HG03060 (cell line): ENCODE results near the gene AFAP1L2.

Experiments used
- ATAC-seq: cut with Tn5 transposase; IDR thresholded peaks from one replicate; pipeline ENCODE4 v1.9.1; 2021; ENCODE audit warnings: low read depth, moderate number of reproducible peaks; ENCODE audit not compliant: unreplicated experiment

Gene AFAP1L2

GRCh38 chr10:114278140-114278883, 126.0 kb downstream of the AFAP1L2 start:
- ATAC-seq, result no peak

DNA sequence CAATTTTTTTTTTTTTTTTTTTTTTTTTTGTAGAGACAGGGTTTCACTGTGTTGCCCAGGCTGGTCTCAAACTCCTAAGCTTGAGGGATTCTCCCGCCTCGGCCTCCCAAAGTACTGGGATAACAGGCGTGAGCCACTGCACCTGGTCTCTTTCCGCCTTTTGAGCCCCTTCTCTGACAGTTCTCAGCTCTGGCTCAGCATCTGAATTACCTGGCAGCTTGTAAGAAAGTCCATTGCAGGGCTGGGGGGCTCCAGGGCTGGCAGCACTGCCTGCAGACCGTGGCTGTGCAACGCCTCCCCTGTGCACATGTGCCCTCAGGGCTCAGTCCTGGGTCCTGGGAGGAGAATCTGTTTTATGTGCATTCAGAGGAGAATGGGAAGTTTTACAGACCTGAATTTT, 127.6 kb downstream of the AFAP1L2 start:
- ATAC-seq, result no peak

GRCh38 chr10:114276066-114276465, 128.2 kb downstream of the AFAP1L2 start:
- ATAC-seq, result no peak

GRCh38 chr10:114274616-114275453, 129.5 kb downstream of the AFAP1L2 start:
- no peak for ATAC-seq

DNA sequence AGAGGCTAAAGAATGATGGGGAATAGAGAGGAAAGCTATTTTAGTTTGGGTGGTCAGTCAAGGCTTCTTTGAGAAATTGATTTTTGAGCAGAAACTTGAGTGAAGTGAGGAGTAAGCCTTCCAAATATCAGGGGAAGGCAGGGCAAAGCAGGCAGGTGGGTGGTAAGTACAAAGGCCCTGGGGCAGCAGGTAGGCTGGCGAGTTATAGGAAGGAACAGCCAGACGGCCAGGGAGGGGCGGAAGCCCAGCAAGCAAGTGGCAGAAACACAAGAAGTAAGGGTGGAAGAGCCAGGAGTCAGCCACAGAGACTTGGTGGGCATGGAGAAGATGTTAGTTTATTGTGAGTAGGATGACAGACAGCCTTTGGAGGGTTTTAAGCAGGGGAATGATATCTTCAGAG, 130.4 kb downstream of the AFAP1L2 start:
- no peak for ATAC-seq

DNA sequence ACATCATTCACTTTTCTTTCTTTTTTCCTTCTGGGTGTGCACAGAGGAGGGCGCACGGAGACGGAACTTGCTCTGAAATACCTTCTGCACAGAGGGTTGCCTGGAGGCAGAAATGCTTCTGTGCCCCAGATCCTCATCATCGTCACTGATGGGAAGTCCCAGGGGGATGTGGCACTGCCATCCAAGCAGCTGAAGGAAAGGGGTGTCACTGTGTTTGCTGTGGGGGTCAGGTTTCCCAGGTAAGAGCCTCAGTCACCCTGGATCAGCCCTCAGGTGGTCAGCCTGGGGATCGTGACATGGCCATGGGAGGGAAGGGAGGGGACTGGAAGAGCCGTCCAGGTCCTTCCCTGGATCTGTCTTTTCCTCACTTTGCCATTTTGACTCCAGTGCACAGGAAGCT, 131.6 kb downstream of the AFAP1L2 start:
- ATAC-seq, result no peak

DNA sequence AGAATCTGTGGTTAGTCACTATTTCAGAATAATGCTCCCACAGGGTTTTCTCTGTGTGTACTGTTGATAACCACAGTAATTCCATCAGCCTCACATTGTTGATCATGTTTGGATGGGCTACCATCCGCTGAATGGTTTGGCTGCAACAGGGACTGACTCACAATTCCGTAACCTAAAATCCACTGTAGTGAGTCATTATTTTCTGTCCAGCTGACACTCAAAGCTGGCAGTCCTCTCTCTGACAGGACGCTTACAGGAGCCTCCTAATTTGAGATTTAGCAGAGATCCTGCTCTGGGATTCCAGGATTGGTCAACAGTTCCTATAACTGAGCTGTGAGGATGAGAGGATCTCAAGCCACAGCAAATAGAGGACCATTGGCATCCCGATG, 132.5 kb downstream of the AFAP1L2 start:
- ATAC-seq, result no peak

- no peak for ATAC-seq
Observed at GRCh38 chr10:114271075-114271778, 133.1 kb downstream of the AFAP1L2 start.

DNA sequence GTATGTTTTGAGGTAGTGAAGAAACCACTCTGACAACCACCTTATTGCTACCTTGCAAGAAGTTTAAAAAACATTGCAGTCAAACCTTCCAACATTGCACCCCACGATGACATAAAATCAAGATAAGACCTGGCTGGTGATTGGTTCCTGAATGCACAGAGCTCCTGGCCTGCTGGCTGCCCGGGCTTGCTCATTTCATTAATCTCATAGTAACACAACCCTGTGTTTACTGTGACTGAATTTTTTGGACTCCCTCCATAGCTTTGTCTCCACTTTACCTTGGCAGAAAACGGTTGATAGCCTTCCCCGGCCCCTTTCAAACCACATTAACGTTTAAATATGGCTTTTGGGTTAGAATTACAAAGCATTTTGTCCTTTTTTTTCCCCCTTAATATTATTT, 137.8 kb downstream of the AFAP1L2 start:
- no peak for ATAC-seq

DNA sequence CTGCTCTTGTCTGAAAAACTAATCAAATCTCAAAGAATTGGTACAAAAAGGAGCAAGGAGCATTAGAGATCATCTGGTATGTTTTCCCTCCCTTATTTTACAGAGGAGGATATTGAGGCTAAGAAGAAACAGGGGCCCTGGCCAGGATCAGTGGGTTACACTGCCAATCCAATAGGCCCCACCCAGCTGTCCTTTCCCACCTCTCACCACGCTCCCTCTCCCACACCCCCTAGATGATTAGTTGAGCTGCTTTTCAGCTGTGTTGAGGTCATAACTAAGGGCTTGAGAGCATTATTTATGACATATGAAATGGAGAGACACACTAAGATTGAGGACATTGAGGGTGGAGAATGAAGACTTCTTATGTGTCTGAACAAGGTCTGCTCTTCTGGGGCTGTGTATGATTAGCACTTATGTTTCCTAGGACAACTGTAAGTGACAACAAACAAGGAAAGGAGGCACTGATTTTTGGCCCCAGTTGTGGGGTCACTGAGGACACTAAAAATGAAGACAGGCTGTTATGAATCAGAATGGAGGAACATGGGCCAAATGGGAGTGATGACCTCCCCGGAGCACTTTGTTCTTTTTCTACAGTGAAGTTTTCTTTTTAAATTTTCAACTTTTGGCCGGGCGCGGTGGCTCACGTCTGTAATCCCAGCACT, 138.8 kb downstream of the AFAP1L2 start:
- no peak for ATAC-seq

DNA sequence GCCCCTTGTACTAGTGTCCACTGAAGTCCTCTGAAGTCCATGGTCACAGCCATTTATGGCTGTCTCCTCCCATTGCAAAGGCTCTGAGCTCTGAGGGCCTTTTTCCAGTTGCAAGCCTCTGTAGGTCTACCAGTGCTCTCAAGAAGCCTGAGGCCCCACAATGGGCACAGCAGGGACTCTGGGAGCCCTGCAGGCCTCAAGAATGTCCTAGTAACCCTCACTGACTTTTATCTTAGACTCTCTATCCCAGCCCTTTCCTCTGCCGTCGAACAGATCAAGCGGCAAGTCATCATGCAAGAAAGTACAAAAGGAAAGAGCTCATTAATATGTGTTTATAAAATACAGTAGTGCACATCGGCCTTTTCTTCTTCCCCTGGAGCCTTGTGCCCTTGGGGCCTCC, 141.8 kb downstream of the AFAP1L2 start:
- no peak for ATAC-seq

- no peak for ATAC-seq
Observed at GRCh38 chr10:114261076-114261475, 143.2 kb downstream of the AFAP1L2 start.

DNA sequence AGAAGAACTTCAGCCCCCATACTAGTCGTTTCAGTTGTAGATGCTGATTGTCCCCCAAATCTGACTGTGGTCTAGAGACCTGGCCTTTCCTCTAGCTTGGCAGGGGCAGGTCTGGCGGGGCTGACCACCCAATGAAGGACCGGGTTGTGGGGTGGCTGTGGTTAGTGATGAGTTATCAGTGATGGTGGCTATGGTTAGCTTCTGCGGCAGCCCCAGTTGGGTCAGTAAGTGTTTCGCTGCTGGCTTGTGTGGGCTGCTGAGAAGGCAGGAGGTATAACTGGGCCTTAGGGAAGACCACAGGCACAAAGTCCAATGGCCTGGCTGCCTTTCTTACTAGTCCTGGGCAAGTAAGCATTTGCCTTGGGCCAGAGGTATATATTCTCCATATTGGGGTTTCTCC, 143.9 kb downstream of the AFAP1L2 start:
- ATAC-seq, result no peak

- no peak for ATAC-seq
Observed at GRCh38 chr10:114259824-114260223, 144.5 kb downstream of the AFAP1L2 start.

GRCh38 chr10:114258274-114258840, 145.9 kb downstream of the AFAP1L2 start:
- no peak for ATAC-seq

DNA sequence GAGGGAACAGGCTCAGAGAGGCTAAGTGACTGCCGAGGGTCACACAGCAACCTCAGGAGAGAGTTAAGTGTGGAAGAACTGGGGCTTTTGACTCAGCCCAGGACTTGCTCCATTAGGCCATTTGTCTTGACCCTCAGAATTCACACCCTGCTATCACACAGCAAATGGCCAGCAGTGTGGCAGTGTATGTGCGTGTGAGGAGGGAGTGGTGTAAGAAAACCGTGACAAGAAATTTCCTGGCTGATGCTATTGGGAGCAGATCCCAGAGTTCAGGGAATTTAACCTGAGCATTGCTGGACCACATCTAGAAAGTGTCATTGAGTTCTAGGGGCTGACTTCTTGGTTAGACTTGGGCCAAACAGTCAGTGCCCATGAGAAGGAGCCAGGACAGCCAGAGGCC, 146.8 kb downstream of the AFAP1L2 start:
- no peak for ATAC-seq

- ATAC-seq, result no peak
Observed at GRCh38 chr10:114256822-114257221, 147.5 kb downstream of the AFAP1L2 start.

DNA sequence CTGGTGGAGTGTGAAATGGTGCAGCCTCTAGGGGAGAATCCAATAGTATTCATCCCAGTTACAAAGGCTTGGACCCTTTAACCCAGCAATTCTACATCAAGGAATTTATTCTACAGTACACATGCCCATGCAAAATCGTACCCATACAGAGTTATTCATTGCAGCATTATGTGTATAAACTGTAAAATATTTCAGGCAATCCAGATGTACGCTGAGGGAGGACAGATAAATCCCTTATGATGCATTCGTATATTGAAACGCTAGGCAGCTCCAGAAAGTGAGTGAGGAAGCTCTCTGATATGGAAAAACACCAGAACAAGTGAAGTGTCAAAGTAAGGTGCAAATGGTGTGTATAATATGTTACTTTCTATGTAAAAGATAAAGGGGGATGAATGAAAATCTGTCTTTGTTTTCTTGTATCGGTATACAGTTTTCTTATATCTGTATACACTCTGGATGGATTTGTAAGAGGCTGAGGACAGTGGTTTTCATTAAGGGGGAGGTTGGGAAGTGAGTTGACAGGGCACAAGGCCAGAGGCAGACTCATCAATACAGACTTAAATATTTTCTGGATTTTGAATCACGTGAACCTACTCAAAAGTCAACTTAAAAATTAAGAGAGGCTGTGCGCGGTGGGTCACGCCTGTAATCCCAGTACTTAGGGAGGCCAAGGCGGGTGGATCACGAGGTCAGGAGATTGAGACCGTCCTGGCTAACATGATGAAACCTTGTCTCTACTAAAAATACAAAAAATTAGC, 148.1 kb downstream of the AFAP1L2 start:
- ATAC-seq, result no peak

- ATAC-seq, result no peak
Observed at GRCh38 chr10:114255227-114255626, 149.1 kb downstream of the AFAP1L2 start.

GRCh38 chr10:114252883-114253282, 151.4 kb downstream of the AFAP1L2 start:
- ATAC-seq, result no peak
